Muscle layer of colon (tissue), 2 donors: ENCODE data around the gene RAB3D.
A peak's percentile ranks its signal among the peaks of the same experiment; 100 is the strongest.

Source experiments
- H3K27ac ChIP-seq: one replicate; pipeline ENCODE4 v1.7.0; 2013; ENCODE audit warnings: low read depth, mild to moderate bottlenecking, low read length, moderate library complexity
- H3K27me3 ChIP-seq, 2 donors: one replicate each; pipeline ENCODE4 v1.7.0; 2013; ENCODE audit warnings: low read length in 2 of 2, mild to moderate bottlenecking in 2 of 2; ENCODE audit not compliant: insufficient read depth in 2 of 2, control insufficient read depth in 1 of 2
- H3K36me3 ChIP-seq: one replicate; pipeline ENCODE4 v1.7.0; 2013; ENCODE audit warnings: mild to moderate bottlenecking, low read length; ENCODE audit not compliant: insufficient read depth
- H3K4me1 ChIP-seq: one replicate; pipeline ENCODE4 v1.7.0; 2013; ENCODE audit warnings: mild to moderate bottlenecking, low read length; ENCODE audit not compliant: insufficient read depth
- H3K4me3 ChIP-seq, 2 donors: one replicate each; pipeline ENCODE4 v1.7.0; 2013; ENCODE audit warnings: low read length in 2 of 2, low read depth in 1 of 2, mild to moderate bottlenecking in 1 of 2, moderate library complexity in 1 of 2
- H3K9ac ChIP-seq: one replicate; pipeline ENCODE4 v1.7.0; 2013; ENCODE audit warnings: low read length
- H3K9me3 ChIP-seq: one replicate; pipeline ENCODE4 v1.7.0; 2013; ENCODE audit warnings: mild to moderate bottlenecking, low read length
- donor health status: abdominal sarcoma.
- donor health status: Adenocarcinoma of cecum.

The RAB3D gene

DNA sequence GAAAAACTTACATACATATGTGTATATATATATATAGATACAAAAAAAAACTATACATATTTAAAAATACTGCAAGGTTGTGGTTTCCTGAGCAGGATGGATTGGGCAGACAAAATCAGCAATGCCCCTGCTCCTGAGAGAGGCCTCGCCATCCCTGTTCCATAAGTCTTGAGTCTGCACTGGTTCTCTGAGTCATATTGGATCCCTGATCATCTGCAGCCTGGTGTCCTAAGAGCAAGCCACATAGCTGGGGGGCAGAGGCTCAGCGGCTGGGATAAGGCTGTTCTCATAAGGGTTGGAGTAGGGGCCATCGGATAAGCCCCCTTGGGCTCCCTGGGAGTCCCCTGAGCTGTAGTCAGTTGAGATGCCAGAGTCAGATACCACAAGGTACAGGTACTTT, 38.3 kb upstream of the RAB3D start:
- Histone ChIP-seq H3K4me1 (peaks cover 58% of the 10 kb centered on the region), H3K36me3 (no peaks in the 10 kb centered on the region), H3K9me3 (no peaks in the 10 kb centered on the region), H3K27me3 (peaks cover 6 to 12% of the 10 kb centered on the region in 2 donors), H3K27ac (no peak overlapping the region), H3K9ac (no peak overlapping the region), H3K4me3 (no peak overlapping the region)

DNA sequence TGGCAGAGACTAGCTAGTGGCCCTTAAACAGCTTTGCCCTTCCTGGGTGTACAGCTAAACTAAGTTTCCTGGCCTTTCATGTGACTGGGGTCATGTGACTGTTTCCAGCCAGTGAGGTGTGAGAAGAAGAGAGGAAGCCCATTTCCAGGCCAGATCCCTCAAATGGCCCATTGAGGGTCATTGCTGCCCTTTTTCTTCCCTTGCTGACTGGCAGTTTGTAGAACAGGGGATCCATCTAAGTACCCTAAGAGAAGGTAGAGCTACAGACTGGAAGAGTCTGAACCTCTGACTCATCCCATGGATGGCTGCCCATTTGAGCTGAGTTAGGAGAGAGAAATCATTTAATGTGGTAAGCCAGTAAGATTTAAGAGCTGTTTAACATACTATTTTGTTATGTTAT, 37.8 kb upstream of the RAB3D start:
- Histone ChIP-seq H3K4me1 (peaks cover 58% of the 10 kb centered on the region), H3K9me3 (no peaks in the 10 kb centered on the region), H3K9ac (no peak overlapping the region), H3K36me3 (no peaks in the 10 kb centered on the region), H3K27ac (peak overlapping the region; percentile 70), H3K4me3 (no peak overlapping the region), H3K27me3 (peaks cover 6 to 7% of the 10 kb centered on the region in 2 donors)

DNA sequence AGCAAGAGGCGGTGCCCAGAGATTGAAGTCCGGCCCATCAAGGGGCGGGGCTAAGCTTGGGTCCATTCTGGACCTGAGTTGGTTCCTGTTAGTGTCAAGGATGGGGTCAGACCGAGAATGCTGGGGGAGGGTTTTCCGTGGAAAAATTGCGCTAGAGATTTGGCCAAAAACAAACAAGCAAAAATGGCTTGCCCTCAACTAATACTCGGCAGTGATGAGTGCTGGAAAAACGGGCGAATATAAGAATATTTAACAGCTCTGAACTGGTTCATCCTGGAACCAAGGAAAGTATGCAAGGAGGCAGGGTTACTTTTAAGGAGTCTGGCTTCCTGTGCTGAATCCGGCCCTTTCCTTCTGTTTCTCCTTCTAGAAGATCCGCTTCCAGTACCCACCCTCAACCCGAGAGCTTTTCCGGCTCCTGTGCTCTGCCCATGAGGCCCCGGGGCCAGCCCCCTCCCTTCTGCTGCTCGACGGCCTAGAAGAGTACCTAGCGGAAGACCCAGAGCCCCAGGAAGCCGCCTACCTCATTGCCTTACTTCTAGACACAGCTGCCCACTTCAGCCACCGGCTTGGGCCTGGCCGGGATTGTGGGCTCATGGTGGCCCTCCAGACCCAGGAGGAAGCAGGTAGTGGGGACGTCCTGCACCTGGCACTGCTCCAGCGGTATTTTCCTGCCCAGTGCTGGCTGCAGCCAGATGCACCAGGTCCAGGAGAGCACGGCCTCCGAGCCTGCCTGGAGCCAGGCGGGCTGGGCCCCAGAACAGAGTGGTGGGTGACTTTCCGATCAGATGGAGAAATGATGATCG, 35.9 kb upstream of the RAB3D start:
- H3K36me3 ChIP-seq = no peaks in the 10 kb centered on the region
- no peaks in the 10 kb centered on the region for H3K9me3 ChIP-seq
- H3K4me3 ChIP-seq = peak overlapping the region; percentile 25 to 67
- no peaks in the 10 kb centered on the region for H3K27me3 ChIP-seq
- H3K27ac ChIP-seq = peak overlapping the region; percentile 93
- peak overlapping the region; percentile 35 for H3K9ac ChIP-seq
- H3K4me1 ChIP-seq = peaks cover 46% of the 10 kb centered on the region

DNA sequence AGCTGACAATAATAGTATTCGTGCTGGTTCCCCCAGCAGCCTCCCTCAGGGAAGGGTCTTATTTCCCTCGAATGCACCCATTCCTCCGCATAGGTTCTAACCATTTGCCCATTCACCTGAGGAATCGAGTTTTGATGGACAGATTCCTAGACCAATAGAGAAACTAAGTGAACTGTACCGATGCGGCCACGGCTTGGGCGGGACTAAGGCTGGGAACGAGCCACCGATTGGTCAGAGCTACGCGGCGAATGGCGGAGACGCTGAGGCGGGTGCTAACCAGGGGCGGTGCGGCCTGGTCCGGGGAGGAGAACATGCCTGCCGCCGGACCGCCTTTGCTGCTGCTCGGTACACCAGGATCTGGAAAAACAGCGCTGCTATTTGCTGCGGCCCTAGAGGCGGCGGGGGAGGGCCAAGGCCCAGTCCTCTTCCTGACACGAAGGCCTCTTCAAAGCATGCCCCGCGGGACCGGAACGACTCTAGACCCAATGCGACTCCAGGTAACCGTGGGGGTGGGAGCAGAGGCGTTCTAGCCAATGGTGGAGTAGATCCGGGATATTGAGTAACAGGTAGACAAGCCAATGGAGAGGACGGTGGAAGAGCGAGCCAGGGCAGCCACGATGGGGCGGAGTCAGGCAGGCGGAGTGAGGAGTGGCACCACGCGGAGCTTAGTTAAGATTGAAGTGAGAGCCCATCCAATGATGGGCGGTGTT, 35.1 kb upstream of the RAB3D start, which contains the start of gene SWSAP1:
SWSAP1 (plus strand) TSS at position 234 of the 710 bp plus-strand sequence; CDS start at position 249, 15 bp downstream.
- Histone ChIP-seq H3K4me3 (peak within 1 kb of the TSS; percentile 43 to 67), H3K4me1 (peaks cover 40% of the 10 kb centered on the region)

DNA sequence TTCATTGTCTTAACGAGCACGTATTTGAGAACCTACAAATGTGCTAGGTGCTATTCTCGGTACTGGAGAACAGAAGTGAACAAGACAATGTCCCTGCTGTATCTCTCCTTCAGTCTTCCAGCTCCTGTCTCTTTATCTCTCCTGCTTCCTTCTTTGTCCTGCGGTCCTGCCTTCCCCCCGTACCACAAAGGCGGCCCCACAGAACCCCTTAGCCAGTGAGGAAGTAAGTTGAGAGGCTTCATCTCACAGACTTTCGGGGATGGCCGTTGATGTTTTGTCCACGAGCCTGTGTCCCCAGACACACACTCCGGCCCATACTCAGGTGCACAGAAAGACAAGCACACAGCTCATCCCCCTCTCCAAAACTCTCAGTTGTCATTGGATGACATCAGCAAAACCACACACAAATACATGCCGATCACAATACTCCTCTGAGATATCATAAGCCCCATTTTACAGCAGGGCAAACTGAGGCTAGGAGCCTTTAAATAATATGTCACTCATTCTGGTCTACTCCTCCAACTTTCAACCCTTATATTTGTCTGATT, 34.5 kb upstream of the RAB3D start:
- no peaks in the 10 kb centered on the region for H3K27me3 ChIP-seq
- peak overlapping the region; percentile 8 for H3K9ac ChIP-seq
- no peaks in the 10 kb centered on the region for H3K9me3 ChIP-seq
- peaks cover 40% of the 10 kb centered on the region for H3K4me1 ChIP-seq
- peak overlapping the region; percentile 43 to 67 for H3K4me3 ChIP-seq
- no peaks in the 10 kb centered on the region for H3K36me3 ChIP-seq
- H3K27ac ChIP-seq = peak overlapping the region; percentile 93

More for the DNA sequence above, 35.1 kb upstream of the RAB3D start, which contains the start of gene SWSAP1:
- H3K9ac ChIP-seq = peak within 1 kb of the TSS; percentile 35
- no peaks in the 10 kb centered on the region for H3K36me3 ChIP-seq
- H3K9me3 ChIP-seq = no peaks in the 10 kb centered on the region
- peak within 1 kb of the TSS; percentile 93 for H3K27ac ChIP-seq
- H3K27me3 ChIP-seq = no peaks in the 10 kb centered on the region

DNA sequence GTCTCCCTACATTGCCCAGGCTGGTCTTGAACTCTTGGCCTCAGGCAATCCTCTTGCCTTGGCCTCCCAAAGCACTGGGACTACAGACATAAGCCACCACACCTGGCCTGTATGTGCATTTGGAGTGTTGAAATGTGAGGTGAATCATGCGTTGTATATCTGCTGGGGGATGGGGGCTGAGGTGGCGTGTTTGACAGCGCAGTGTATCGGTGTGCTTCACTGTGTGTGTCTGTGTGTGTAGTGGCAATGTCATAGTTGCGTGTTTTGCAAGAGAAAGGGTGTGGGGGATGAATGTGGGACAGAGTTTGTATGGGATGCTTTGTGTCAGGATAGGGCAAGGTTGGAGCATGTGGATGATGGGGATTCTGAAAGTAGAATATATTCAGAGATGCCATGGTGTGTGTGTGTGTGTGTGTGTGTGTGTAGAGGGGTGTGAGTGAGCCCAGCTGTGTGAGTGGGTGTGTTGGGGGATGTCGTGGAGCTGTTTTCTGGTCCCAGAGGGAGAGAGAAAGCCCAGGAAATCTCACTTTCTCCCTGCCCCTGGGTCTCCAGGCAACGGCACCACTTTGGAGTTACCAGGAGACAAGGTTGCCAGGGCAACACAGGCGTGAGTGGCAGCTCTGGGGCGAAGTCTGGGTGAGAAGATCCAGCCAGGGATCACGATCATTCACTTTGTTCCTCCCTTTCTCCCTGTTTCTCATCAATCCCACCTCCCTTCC, 33.9 kb upstream of the RAB3D start:
- H3K9me3 ChIP-seq = no peaks in the 10 kb centered on the region
- H3K27me3 ChIP-seq = no peaks in the 10 kb centered on the region
- peaks cover 36% of the 10 kb centered on the region for H3K4me1 ChIP-seq
- H3K36me3 ChIP-seq = no peaks in the 10 kb centered on the region
- H3K27ac ChIP-seq = no peak overlapping the region
- no peak overlapping the region for H3K9ac ChIP-seq
- H3K4me3 ChIP-seq = peak overlapping the region in 1 of 2 donors; percentile 67

DNA sequence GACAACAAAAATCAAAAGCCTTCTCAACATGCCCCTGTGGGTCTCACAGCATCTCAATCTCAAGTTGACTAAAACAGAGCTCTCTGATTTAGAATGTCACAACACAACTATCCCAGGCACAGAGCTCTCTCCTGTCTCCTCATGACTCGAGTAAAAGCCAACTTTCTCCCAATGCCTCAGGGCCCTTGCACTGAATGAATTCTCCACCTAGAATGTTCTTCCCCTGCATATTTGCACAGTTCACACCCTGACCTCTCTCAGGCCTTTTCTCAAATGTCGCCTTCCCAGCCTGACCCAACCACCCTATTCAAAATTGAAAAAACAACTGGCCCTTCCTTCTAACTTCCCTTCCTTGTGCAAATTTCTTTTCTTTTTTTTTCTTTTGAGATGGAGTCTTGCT, 31.3 kb upstream of the RAB3D start:
- Histone ChIP-seq H3K27me3 (no peaks in the 10 kb centered on the region), H3K9ac (no peak overlapping the region), H3K27ac (no peak overlapping the region), H3K9me3 (no peaks in the 10 kb centered on the region), H3K36me3 (no peaks in the 10 kb centered on the region), H3K4me1 (peaks cover 14% of the 10 kb centered on the region), H3K4me3 (no peak overlapping the region)

DNA sequence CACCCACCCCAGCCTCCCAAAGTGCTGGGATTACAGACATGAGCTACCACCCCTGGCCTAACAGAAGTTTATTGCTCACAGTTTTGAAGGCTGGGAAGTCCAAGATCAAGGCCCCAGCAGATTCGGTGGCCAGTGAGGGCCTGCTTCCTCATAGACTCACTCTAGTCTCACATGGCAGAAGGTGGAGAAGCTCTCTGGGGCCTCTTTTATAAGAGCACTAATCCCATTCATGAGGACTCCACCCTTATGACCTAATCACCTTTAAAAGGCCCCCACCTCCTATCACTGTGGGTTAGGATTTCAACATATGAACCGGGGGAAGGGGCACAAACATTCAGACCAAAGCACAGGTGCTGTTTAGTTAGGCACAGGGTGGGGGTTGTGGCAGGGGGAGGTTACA, 28.1 kb upstream of the RAB3D start:
- Histone ChIP-seq H3K27me3 (no peaks in the 10 kb centered on the region), H3K27ac (no peak overlapping the region), H3K36me3 (peaks cover 7% of the 10 kb centered on the region), H3K9ac (no peak overlapping the region), H3K9me3 (no peaks in the 10 kb centered on the region), H3K4me1 (no peaks in the 10 kb centered on the region), H3K4me3 (no peak overlapping the region)

DNA sequence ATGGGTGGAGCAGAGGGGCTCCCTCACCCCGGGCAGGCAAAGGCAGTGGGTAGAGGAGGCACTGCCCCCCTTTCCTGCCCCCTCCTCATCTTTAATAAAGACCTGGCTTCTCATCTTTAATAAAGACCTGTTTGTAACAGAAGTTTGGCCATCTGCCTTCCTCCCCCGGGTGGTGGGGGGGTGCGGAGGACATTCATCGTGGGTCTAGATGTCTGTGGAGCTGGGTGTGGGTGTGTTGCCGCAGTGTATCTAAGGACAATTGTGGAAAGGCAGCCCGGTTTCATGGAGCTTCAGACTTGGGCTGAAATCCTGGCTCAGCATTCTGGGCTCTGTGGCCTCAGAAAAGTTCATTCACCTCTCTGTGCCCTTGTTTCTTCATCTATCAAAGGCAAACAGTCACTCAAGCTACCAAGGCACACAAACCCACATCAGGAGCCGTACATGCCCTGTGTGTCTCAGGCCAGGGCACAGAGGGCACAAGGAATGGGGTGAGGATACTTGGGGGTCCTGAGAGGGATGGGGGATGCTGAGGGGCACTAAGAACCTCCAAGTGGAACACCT, 26.2 kb upstream of the RAB3D start:
- Histone ChIP-seq H3K36me3 (peaks cover 23% of the 10 kb centered on the region), H3K27me3 (no peaks in the 10 kb centered on the region), H3K4me1 (no peaks in the 10 kb centered on the region), H3K9me3 (no peaks in the 10 kb centered on the region), H3K4me3 (no peak overlapping the region), H3K27ac (no peak overlapping the region), H3K9ac (no peak overlapping the region)

DNA sequence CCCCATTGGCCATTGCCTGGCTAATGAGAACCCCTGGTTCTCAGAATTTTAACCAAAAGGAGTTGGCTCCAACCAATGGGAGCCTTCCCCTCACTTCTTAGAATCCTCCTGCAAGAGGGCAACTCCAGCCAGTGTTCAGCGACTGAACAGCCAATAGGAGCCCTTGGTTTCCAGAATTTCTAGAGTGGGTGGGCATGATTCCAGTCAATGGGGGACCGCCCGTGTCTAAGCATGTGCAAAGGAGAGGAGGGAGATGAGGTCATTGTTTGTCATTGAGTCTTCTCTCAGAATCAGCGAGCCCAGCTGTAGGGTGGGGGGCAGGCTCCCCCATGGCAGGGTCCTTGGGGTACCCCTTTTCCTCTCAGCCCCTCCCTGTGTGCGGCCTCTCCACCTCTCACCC, 25.5 kb upstream of the RAB3D start:
- H3K9ac ChIP-seq = no peak overlapping the region
- H3K27ac ChIP-seq = no peak overlapping the region
- no peak overlapping the region for H3K4me3 ChIP-seq
- no peaks in the 10 kb centered on the region for H3K4me1 ChIP-seq
- H3K36me3 ChIP-seq = peaks cover 24% of the 10 kb centered on the region
- H3K27me3 ChIP-seq = no peaks in the 10 kb centered on the region
- no peaks in the 10 kb centered on the region for H3K9me3 ChIP-seq
